SW480 (cell line): ENCODE results near the gene TMX2.
"Not testable (repeated sequence)": the region's sequence is repeated elsewhere in the genome, so short reads cannot be mapped to it uniquely, and the experiment has no call there.

Experiments used
- DNase-seq: peaks from one replicate; pipeline ENCODE4 v3.0.0-alpha.2; 2016; ENCODE audit warnings: low spot score

The TMX2 gene, protein sequence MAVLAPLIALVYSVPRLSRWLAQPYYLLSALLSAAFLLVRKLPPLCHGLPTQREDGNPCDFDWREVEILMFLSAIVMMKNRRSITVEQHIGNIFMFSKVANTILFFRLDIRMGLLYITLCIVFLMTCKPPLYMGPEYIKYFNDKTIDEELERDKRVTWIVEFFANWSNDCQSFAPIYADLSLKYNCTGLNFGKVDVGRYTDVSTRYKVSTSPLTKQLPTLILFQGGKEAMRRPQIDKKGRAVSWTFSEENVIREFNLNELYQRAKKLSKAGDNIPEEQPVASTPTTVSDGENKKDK

GRCh38 chr11:57712256-57713150 is at the start of gene TMX2:
TMX2 (plus strand) TSS chr11:57712593; CDS start chr11:57712619, 26 bp downstream.
- DNase-seq: peak; percentile 100

DNA sequence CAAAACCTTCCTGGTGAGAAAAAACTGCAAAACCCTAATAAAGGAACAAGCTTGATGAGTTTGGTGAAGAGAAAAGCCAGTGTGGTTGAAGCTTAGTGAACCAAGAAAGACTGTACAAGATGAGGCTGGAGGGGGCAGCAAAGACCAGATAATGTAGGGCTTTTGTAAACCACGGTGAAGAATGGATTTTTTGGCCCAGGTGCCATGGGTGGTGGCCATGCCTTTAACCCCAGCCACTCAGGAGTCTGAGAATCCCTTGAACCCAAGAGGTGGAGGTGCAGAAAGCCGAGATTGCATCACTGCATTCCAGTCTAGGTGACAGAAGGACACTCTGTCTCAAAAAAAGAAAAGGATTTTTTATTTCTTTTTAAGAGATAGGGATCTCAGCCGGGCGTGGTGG is 49.5 kb upstream of the TMX2 start:
- no peak for DNase-seq

DNA sequence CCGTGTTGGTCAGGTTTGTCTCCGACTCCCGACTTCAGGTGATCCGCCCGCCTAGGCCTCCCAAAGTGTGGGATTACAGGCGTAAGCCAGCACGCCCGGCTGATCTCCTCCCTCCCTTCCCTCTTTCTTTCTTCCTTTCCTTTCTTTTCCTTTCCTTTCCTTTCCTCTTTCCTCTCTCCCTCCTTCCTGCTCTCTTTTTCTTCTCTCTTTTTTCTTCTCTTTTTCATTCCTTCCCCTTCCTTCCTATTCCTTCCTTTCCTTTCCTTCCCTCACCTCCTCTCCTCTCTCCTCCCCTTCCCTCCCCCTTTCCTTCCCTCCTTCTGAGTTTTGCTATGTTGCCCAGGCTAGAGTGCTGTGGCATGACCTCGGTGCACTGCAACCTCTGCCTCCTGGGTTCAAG is 48.4 kb upstream of the TMX2 start:
- no peak for DNase-seq

DNA sequence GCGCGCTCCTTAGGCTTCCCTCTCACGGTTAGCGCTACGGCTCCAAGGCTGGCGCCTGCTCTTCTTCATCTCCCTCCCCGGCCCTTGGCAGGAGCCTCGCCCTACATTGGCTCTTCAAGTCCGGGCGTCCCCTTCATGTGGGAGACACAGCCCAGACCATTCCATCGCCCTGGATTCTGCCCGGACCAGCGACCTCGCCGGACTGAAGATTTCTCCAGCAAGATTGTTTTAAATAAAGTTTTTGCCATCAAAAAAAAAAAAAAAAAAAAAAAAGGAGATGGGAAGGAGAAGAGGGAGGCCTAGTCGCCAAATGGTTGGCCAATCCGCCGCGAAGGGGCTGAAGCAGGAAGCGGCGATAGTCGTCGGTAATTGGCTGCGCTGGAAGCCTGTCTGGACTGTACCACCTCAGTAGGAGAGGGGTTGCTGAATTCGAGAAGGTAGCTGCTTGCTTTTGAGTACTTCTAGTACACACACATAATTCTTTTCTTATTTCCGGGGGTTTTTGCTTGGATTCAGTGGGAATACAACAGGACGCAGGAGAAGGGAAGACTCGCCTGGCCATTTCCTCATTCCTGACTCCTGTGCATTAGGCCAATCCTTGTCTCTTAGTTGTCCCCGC is 45.2 kb upstream of the TMX2 start:
- DNase-seq: peak; percentile 99

DNA sequence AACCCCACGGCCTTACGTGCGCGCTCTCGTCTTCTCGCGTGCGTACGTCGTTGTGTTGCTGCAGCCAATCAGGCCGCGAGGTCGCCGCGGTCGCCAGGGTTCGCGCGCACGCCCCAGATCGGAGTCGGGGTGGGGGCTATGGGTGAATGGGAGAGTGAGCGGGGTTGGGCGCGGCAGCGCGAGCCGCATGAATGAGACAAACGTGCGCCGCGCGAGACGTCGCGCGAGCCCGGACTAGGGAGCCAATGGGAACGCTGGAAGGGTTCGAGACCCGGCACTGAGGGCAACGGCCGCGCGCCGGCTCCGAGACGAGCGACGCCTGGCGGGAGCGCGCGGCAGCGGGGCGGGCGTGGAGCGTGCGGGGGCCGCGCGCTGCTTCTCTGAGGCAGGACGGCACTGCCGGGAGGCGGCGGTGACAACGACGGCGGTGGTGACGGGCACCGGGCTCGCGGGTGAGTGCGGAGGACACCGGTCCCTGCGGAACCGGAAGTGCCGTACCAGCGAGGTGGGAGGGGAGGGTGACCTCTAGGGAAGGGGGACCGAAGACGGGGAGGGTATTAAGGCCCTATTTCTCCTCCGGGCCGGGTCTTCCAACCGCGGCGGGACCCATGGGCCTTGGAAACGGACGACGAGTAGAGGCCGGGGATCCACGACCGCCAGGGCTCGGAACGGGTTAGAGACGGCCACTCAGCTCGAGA is 44.5 kb upstream of the TMX2 start, which contains the start of gene ZDHHC5:
ZDHHC5 (plus strand) TSS at position 379 of the 698 bp plus-strand sequence. CDS start 4,977 bp downstream, outside the sequence.
- peak; percentile 99 for DNase-seq

DNA sequence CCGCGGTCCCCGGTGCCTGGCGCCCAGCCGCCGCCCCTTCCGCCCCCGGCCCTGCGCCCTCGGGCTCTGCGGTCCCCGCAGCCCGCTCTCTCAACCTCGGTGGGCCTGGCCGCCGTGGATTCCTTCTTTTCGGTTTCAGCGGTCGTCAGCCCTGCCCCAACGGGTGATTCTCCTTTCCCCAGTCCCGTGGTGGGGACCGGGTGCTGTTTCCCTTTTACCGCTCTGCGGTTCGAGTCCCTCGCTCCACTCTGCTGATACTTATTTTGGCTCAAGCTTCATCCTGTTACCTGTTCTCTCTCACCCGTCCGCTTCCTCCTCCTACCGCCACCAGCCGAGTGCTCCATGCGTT is 44.0 kb upstream of the TMX2 start:
- DNase-seq: peak; percentile 47

DNA sequence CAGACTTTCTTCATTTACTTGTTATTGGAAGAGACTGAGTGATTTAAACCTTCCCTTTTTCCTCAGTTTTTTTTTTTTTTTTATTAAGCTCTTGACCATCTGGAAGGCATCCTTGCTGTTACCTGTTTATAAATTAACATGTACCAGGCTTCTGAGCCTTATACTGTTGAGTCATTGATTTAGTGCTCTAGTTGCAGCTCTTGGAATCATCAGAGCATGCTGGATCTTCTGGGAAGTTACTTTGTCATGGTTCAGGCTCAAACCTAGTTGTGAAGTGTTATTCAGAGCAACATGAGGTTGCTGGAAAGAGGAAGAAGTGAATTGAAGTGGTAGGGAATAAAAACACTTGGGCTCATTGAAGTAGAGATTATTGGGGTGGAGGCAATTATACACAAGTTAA is 38.1 kb upstream of the TMX2 start:
- DNase-seq: no peak

GRCh38 chr11:57675176-57675941 is 37.0 kb upstream of the TMX2 start:
- no peak for DNase-seq

DNA sequence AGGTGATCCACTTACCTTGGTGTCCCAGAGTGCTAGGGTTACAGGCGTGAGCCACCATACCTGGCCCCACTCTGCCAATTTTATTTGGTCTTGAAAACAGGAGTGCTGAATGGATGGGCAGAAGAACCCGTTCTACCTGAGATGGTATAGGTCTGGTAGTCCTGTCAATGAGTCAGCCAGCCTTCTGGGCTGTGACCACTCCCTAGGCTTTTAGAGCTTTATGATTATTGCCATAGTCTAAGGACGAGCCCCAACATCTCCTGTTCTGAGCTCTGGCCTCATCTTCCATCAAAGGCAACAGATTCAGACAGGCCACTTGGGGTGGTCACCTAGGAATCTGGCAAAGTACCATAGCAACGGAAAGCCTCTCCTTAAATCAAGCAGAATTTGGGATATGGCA is 33.0 kb upstream of the TMX2 start:
- no peak for DNase-seq

GRCh38 chr11:57680552-57680874 is 31.9 kb upstream of the TMX2 start:
- no peak for DNase-seq

DNA sequence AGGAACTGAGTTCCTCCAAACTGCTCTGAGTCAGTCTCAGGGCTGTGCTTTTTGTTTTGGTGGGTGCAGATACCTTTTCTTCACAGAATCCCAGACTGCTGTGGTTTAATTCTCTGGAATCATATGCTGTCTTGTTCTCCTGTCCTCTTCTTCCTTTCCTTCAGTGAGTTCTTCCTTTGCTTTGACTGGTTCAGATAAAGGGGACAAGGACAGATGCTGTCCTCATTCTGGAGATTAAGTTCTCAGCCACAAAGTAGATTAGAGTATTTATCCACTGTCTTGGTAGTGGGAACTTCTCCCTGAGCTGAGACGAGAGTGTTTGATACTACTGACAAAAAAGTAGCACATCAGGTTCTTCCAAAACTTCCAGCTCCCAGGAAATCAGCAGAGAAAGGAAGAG is 31.2 kb upstream of the TMX2 start:
- no peak for DNase-seq

DNA sequence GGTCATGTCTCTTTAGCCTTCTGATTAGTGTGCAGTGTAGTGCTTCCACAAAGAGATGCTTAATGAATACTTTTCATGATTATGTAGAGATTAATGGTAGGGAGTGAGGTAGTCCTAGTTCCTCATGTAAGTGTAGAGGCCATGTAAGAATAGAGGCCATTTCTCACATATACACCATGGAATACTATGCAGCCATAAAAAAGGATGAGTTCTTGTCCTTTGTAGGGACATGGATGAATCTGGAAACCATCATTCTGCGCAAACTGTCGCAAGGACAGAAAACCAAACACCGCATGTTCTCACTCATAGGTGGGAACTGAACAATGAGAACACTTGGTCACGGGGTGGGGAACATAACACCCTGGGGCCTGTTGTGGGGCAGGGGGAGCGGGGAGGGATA is 21.9 kb upstream of the TMX2 start:
- DNase-seq: not testable (repeated sequence)

DNA sequence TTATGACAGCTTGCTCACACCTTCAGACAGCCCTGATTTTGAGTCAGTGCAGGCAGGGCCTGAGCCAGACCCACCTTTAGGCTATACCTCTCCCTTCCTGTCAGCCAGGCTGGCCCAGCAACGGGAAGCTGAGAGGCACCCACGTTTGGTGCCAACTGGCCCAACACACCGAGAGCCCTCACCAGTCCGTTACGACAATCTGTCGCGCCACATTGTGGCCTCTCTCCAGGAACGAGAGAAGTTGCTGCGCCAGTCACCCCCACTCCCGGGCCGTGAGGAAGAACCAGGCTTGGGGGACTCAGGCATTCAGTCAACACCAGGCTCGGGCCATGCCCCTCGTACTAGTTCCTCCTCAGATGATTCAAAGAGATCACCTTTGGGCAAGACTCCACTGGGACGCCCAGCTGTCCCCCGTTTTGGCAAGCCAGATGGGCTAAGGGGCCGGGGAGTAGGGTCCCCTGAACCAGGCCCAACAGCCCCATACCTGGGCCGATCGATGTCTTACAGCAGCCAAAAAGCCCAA is 13.5 kb upstream of the TMX2 start:
- DNase-seq: no peak

GRCh38 chr11:57699813-57700212 is 12.6 kb upstream of the TMX2 start:
- DNase-seq: no peak

DNA sequence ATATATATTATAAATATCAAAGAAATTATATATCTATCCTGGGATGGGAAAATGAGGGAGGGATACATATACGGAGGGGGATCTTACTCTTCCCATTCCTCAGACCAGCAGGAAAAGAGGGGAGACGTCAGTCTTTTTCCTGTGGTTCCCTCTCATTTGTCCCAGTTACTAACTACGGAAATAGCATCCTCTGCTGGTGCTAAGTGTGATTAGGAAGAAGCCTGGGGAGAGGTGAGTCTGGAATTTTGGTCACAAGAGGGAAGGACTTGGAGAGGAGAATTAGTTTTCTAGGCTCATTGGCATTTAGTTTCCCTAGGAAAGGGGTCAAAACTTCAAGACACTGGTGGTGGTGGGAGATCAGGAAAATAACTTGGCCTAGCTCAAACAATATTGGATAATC is 12.0 kb upstream of the TMX2 start:
- no peak for DNase-seq

DNA sequence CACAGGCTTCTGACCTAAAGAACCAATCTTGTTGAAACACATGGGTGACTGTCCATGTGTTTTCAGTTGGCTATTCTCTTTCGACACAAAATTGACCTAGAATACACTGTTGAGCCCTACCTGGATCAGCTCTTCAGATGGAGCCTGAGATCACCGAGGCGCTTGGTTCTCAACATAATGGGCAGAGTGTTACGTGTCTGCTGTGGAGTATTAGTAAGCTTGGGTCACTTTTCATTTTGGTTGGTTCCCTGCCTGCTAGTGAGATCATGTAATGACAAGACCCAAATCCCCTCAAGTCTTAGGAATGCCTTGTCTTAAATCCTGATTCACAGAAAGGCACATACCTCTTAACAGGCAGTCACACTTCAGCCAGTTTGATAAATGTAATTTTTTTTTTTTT is 9.1 kb upstream of the TMX2 start:
- DNase-seq: no peak

DNA sequence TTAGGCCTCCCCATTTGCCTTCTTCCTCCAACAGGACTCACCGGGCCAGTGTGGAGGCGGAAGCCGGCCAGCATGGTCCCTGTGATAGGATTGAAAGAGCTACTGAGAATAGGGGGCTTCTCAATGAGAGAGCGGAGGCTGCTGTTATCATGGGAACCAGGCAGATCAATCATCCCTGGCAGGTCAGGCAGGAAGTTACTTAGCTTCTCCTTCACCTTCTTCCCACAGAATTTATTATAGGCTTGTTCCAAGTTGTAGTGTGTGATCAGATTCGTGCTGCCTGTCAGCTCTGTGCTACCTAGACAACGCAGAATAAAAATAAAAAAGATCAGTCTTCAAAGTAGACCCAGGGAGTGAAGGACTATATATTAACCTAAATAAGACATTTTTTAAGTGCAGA is 7.5 kb upstream of the TMX2 start:
- no peak for DNase-seq

DNA sequence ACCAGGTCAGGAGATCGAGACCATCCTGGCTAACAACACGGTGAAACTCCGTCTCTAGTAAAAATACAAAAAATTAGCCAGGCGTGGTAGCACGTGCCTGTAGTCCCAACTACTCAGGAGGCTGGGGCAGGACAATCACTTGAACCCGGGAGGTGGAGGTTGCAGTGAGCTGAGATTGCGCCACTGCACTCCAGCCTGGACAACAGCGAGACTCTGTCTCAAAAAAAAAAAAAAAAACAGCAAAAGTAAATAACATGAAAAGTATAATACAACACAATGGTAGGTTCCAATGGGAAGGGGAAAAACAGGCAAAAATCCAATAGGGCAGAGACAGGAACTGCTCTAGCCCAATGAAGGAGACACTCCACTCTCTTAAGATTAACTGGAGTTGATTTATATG is 7.0 kb upstream of the TMX2 start:
- not testable (repeated sequence) for DNase-seq

DNA sequence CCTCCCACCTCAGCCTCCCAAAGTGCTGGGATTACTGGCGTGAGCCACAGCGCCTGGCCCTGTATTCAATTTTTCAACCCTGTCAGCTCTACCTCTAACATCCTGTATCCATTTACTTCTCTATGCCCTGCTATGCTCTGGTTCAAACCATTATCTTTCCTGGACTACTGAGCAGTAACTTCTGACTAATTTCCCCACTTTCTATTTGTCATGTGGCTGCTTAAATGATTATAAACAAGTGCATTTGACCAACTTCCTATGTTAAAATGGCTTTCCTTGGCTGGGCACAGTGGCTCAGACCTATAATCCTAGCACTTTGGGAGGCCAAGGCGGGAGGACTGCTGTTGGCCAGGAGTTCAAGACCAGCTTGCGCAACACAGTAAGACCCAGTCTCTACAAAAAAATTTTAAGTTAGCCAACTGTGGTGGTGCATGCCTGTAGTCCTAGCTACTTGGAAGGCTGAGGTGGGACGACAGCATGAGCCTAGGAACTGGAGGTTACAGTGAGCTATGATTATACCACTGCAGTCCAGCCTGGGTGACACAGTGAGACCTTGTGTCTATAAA is 2.5 kb upstream of the TMX2 start:
- DNase-seq: no peak

GRCh38 chr11:57711414-57712255 is 758 bp upstream of the TMX2 start, which contains the start of gene MED19:
MED19 (minus strand) TSS chr11:57712215; CDS start chr11:57712179, 36 bp downstream.
- peak; percentile 98 for DNase-seq
